CD4-positive, alpha-beta T cell treated with Interleukin-4 for 4 hours (primary cell): ENCODE measurements around the gene CCDC187.

Experiments used
- DNase-seq: peaks from one replicate; pipeline ENCODE4 v3.0.0-alpha.2; 2020

Gene CCDC187

DNA sequence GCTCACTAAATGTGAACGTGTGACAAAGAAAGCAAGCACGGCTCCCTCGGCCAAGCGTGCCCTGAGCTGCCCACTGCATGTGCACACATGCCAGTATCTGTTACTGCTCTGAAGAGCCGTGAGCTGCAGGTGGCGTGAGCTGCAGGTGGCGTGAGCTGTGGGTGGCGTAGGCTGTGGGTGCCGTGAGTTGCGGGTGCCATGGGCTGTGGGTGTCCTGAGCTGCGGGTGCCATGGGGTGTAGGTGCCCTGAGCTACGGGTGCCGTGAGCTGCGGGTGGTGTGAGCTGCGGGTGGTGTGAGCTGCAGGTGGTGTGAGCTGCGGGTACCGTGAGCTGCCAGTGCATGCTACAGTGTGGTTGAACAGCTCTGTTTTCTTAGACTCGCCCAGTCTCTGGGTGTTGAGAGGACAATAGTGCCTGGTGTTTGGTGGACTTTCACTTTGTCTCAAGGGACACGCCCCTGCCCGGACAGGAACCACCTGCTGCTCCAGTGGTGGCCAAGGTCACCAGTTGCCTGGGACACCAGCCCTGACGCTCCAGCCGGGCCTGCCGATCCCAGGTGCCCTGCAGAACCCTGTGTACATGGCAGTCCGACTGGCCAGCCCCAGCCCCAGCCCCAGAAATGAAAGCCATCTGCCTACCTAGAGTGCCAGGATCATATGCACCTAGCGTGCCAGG, 6.7 kb downstream of the CCDC187 start:
- no peak for DNase-seq

DNA sequence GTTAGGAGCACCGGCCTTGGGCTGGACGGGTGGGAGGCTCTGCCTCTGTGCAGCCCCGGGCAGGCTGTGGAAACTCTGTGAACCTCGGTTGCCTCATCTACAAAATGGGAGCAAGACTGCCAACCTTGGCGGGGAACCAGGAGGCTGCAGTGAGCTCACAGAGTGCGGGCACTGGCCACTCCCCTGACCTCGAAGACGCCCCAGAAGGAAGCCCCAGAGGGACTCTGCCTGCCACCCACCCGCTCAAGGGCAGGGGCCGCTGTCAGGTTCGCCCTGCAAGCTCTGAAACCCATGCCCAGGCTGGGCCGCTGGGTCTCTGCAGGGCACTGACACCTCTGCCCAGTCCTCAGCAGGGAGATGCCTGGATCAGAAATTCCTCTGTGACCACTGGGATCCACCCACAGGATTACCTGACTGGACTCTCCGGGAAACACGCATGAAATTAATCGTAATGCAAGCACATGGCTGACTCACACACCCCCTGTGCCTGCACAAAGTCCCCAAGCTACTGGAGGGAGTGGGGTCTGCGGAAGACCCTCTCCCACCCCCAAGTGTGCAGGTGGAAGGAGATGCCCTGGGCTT, 7.4 kb downstream of the CCDC187 start:
- no peak for DNase-seq

DNA sequence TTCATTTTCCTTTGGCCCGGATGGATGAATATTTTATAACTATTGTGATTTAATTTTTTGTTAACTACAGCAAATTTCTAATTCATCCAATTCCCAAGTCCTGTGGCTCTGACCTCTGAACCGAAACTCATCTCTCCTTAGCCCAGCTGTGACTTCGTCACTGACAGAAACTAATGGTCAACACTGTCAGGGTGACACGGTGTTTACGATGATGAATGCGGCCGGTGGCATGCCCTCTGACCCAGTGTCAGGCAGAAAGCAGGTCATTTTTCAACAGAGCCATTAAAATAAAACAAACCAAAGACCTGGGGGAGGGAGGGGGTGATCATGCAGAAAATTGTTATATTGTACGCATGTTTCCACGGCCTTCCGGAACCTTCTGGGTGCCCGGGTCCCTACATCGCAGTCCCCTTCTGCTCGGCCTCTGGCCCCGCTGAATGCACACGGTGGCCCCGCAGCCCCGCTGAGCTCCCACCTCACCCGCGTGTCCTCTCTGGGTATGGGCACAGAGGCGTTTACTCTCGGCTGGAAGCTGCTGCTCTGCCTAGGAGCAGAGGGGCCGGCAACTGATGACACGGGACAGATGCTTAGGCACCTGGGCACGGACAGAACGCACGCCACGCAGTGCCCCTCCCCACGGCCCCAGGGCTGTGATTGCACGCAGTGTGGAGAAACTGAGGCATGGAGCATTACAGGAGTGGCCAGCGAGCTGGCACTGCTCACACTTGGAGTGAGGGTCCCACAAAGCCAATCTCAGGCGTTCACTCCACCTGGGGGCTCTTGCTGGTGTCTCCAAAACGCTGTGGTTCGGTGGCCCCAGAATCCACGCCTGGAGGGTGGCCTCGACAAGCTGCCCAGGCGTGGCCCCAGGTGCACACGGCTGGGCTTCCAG, 8.1 kb downstream of the CCDC187 start:
- no peak for DNase-seq

DNA sequence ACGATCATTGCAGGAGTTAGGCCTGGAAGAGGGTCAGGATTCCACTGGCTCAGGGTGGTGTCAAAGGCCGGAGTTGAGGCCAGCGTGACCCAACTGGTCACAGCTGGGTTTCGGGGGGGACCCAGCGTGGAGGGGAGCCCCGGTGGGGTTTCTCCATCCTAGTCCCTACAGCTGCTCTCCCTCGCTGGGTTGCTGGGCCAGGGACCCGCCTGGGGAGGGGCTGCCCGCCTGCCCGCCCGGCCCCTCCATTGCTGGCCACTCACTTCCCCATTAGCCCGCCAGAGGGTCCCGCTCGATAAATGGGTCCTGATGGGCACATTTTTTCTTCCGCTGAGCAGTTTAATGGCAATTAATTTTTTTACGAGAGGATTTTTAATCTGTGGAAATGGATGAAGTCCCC, 8.8 kb downstream of the CCDC187 start:
- DNase-seq = no peak

- DNase-seq = no peak
Observed at GRCh38 chr9:136294437-136294836, 9.5 kb downstream of the CCDC187 start.

DNA sequence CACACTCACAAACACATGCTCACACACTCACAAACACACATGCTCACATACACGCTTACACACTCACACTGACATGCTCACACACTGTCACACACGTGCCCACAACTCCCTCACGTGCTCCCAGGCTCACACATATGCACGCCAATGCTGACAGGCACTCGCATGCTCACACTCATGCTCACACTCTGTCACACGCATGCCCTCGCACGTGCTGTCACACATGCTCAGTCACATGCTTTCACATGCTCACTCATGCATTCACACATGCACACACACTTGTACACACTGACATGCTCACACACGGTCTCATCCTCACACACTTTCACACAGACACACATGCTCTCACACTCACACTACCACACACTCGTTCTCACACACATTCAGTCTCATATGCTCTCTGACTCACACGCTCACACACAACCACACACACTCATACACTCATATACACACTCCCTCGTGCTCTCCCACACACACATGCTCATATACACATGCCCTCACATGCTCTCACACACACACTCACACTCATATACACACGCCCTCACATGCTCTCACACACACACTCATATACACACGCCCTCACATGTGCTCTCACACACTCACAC, 10.3 kb downstream of the CCDC187 start:
- DNase-seq = no peak

DNA sequence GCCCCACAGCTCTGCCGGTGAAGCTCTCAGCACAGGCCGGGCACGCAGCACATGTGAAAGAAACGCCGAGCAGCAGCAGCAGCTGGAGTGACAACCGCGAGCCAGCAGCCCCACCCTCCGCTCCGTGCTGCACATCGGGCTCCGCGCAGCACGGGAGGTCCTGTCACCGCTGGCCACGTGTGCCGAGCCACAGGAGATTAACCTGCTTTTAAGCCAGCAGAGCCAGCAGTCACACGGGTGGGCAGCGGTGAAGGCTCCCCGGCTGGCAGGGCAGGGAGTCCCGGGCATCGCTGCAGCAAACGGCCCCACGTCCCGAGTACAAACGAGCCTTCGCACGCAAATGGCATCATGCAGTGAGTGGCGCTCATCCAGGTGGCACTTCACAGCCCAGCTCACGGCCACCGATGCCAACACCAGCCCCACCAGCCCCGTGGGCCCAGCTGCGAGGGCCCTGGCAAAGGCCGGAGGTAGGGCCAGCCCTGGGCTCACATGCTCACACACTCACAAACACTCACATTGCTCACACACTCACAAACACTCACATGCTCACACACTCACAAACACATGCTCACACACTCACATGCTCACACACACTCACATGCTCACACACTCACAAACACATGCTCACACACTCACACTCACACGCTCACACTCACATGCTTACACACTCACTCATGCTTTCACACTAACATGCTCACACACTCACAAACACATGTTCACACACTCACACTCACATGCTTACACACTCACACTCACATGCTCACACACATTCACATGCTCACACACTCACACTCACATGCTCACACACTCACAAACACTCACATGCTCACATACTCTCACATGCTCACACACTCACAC, 11.1 kb downstream of the CCDC187 start:
- DNase-seq = no peak

- no peak for DNase-seq
Observed at GRCh38 chr9:136292026-136292538, 11.8 kb downstream of the CCDC187 start.

GRCh38 chr9:136291306-136292025, 12.4 kb downstream of the CCDC187 start:
- no peak for DNase-seq

DNA sequence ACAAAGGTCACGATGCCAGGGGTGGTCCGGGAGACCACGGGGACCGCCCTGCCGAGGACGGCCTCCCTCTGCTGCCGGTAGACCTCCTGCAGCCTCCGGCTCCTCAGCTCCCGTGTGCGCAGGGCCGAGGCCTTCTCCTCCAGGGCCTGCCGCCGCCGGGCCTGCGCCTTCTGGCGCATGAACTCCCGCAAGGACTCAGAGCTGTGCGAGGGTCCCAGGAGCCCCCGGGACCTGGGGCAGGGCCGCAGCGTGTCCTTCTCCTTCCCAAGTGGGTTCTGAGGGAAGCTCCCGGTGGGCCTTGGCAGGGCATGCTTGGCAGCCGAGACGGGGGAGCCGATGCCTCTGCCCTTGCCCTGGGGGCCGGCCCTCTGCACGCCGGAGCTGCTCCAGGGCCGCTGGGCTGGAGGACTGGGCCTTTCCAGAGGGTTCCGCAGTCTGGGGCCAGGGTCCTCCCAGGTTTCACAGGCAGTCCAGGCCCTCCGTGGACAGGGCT, 13.3 kb downstream of the CCDC187 start:
- DNase-seq = no peak

- no peak for DNase-seq
Observed at GRCh38 chr9:136289651-136290507, 14.0 kb downstream of the CCDC187 start.

- DNase-seq = no peak
Observed at GRCh38 chr9:136287960-136288753, 15.7 kb downstream of the CCDC187 start.

- no peak for DNase-seq
Observed at GRCh38 chr9:136286987-136287379, 16.9 kb downstream of the CCDC187 start.

DNA sequence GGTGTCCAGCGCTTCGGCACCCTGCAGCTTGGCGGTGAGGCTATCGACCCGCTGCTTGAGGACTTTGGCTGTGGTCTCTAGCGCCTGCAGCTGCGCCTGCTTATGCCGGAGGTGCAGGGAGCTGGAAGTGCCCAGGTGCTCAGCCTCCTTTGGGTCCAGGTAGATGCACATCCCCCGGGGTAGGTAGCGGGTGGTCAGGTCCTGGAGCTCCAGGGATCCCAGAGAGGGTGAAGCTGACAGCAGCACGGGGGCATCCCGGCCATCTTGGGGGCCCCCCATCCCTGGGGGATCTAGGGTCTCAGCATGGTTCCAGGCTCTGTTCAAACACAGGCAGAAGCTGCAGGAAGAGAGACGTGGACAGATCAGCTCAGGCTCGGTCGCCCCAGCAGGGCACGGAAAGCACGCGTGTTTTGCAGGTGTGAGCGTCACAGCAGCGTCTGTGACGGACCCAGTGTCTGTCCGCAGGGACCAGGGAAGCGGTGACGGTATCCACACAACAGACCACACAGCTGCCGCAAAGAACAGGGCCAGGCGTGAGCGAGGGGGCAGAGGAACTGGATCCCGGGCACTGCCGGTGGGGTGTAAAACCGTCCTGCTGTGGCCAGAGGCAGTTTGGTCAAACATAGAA, 17.4 kb downstream of the CCDC187 start:
- DNase-seq = no peak

GRCh38 chr9:136285501-136286358, 18.2 kb downstream of the CCDC187 start:
- no peak for DNase-seq

GRCh38 chr9:136284951-136285350, 18.9 kb downstream of the CCDC187 start:
- DNase-seq = no peak

- no peak for DNase-seq
Observed at GRCh38 chr9:136284311-136284710, 19.6 kb downstream of the CCDC187 start.
